SK-N-SH treated with all-trans-retinoic acid at 6 μM for 48 hours (cell line): ENCODE results near the gene DTHD1.

Source experiments
- ATAC-seq: fragments of 200-7000 bp; cut with Tn5 transposase; 3 replicates; pipeline ENCODE4 v1.9.1; 2020; ENCODE audit warnings: mild to moderate bottlenecking, moderate library complexity
- ARNTL ChIP-seq: fragments of 450-650 bp; formaldehyde crosslinking; IDR thresholded peaks from 2 replicates; pipeline ENCODE4 v1.5.0; 2020; ENCODE audit warnings: low read depth, mild to moderate bottlenecking, moderate library complexity, borderline replicate concordance
- BACH2 ChIP-seq: fragments of 250-450 bp; sonication (Bioruptor Pico); IDR thresholded peaks from 2 replicates; pipeline ENCODE4 v1.9.0; 2021; ENCODE audit warnings: mild to moderate bottlenecking, borderline replicate concordance
- CSDC2 ChIP-seq: fragments of 250-450 bp; sonication (Bioruptor Pico); IDR thresholded peaks from 2 replicates; pipeline ENCODE4 v1.5.0; 2020; ENCODE audit warnings: mild to moderate bottlenecking, moderate library complexity
- ESRRG ChIP-seq: fragments of 250-450 bp; sonication (Bioruptor Pico); IDR thresholded peaks from 2 replicates; pipeline ENCODE4 v1.6.1; 2021; ENCODE audit warnings: mild to moderate bottlenecking
- GLIS3 ChIP-seq: fragments of 250-450 bp; sonication (Bioruptor Pico); IDR thresholded peaks from 2 replicates; pipeline ENCODE4 v1.5.0; 2020; ENCODE audit warnings: mild to moderate bottlenecking, moderate library complexity
- ISL1 ChIP-seq: fragments of 250-450 bp; sonication (Bioruptor Pico); IDR thresholded peaks from 2 replicates; pipeline ENCODE4 v2.1.2; 2022; ENCODE audit warnings: mild to moderate bottlenecking, moderate library complexity
- OSR1 ChIP-seq: fragments of 250-450 bp; sonication (Bioruptor Pico); IDR thresholded peaks from 2 replicates; pipeline ENCODE4 v1.8.0; 2022; ENCODE audit warnings: moderate library complexity, mild to moderate bottlenecking, inconsistent platforms
- PATZ1 ChIP-seq: fragments of 250-450 bp; sonication (Bioruptor Pico); IDR thresholded peaks from 2 replicates; pipeline ENCODE4 v1.8.0; 2020; ENCODE audit warnings: mild to moderate bottlenecking, moderate library complexity, borderline replicate concordance
- PPARA ChIP-seq: fragments of 250-450 bp; sonication (Bioruptor Pico); IDR thresholded peaks from 2 replicates; pipeline ENCODE4 v1.5.0; 2020; ENCODE audit warnings: mild to moderate bottlenecking, borderline replicate concordance
- RARB ChIP-seq: fragments of 250-450 bp; sonication (Bioruptor Pico); IDR thresholded peaks from 2 replicates; pipeline ENCODE4 v1.8.0; 2021; ENCODE audit warnings: mild to moderate bottlenecking, moderate library complexity
- SNAI2 ChIP-seq: fragments of 250-450 bp; sonication (Bioruptor Pico); IDR thresholded peaks from 2 replicates; pipeline ENCODE4 v1.5.0; 2020; ENCODE audit warnings: mild to moderate bottlenecking, moderate library complexity
- TCF4 ChIP-seq: fragments of 250-450 bp; sonication (Bioruptor Pico); IDR thresholded peaks from 2 replicates; pipeline ENCODE4 v1.8.0; 2021; ENCODE audit warnings: mild to moderate bottlenecking, moderate library complexity, borderline replicate concordance
- TOX ChIP-seq: fragments of 250-450 bp; sonication (Bioruptor Pico); IDR thresholded peaks from 2 replicates; pipeline ENCODE4 v1.8.0; 2021; ENCODE audit warnings: mild to moderate bottlenecking, moderate library complexity, borderline replicate concordance
- TSHZ2 ChIP-seq: fragments of 250-450 bp; sonication (Bioruptor Pico); IDR thresholded peaks from 2 replicates; pipeline ENCODE4 v1.5.0; 2020; ENCODE audit warnings: mild to moderate bottlenecking, moderate library complexity
- ZC3H10 ChIP-seq: fragments of 250-450 bp; sonication (Bioruptor Pico); IDR thresholded peaks from 2 replicates; pipeline ENCODE4 v1.5.1; 2021; ENCODE audit warnings: mild to moderate bottlenecking, moderate library complexity
- ZFP3 ChIP-seq: fragments of 250-450 bp; sonication (Bioruptor Pico); IDR thresholded peaks from 2 replicates; pipeline ENCODE4 v1.5.0; 2020; ENCODE audit warnings: mild to moderate bottlenecking, moderate library complexity
- ZFP30 ChIP-seq: fragments of 450-650 bp; formaldehyde crosslinking; IDR thresholded peaks from 2 replicates; pipeline ENCODE4 v1.5.0; 2022; ENCODE audit warnings: mild to moderate bottlenecking, moderate library complexity
- ZNF565 ChIP-seq: fragments of 450-650 bp; formaldehyde crosslinking; conservative IDR thresholded peaks from 2 replicates; pipeline ENCODE4 v1.5.0; 2020; ENCODE audit warnings: low read depth, mild to moderate bottlenecking, moderate library complexity
- ZNF70 ChIP-seq: fragments of 450-650 bp; formaldehyde crosslinking; IDR thresholded peaks from 2 replicates; pipeline ENCODE4 v1.5.0; 2020; ENCODE audit warnings: mild to moderate bottlenecking, moderate library complexity
- ZNF8 ChIP-seq: fragments of 450-650 bp; formaldehyde crosslinking; IDR thresholded peaks from 2 replicates; pipeline ENCODE4 v1.5.0; 2020; ENCODE audit warnings: mild to moderate bottlenecking, moderate library complexity
- TF ChIP-seq, protein P1 (sequence below): fragments of 250-450 bp; sonication (Bioruptor Pico); IDR thresholded peaks from 2 replicates; pipeline ENCODE4 v1.5.1; 2021; ENCODE audit warnings: mild to moderate bottlenecking, moderate library complexity
- TF ChIP-seq, protein P2 (sequence below): fragments of 250-450 bp; sonication (Bioruptor Pico); IDR thresholded peaks from 2 replicates; pipeline ENCODE4 v1.8.0; 2021; ENCODE audit warnings: low read depth, mild to moderate bottlenecking, moderate library complexity, borderline replicate concordance
- TF ChIP-seq, protein P3 (sequence below): fragments of 250-450 bp; sonication (Bioruptor Pico); IDR thresholded peaks from 2 replicates; pipeline ENCODE4 v1.5.1; 2020; ENCODE audit warnings: low read depth, mild to moderate bottlenecking, moderate library complexity

DTHD1 gene

DNA sequence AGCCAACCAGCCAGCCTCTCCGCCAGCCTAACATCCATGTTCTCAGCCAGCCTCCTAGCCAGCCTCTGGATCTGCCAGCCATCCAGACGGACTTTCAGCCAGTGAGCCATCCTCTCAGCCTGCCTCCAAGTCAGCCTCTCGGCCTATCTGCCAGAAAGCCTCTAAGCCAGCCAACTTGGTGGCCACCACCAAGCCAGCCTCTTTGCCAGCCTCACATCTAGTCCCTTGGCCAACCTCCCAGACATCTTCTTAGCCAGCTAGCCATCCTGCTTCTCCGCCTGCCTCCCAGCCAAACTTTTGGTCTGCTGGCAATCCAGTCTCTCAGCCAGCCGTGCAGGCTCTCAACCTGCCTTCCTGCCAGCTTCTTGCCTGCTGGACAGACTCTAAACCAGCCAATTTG lies 20.7 kb upstream of the DTHD1 start (continued):
- TF ChIP-seq, protein P1, sequence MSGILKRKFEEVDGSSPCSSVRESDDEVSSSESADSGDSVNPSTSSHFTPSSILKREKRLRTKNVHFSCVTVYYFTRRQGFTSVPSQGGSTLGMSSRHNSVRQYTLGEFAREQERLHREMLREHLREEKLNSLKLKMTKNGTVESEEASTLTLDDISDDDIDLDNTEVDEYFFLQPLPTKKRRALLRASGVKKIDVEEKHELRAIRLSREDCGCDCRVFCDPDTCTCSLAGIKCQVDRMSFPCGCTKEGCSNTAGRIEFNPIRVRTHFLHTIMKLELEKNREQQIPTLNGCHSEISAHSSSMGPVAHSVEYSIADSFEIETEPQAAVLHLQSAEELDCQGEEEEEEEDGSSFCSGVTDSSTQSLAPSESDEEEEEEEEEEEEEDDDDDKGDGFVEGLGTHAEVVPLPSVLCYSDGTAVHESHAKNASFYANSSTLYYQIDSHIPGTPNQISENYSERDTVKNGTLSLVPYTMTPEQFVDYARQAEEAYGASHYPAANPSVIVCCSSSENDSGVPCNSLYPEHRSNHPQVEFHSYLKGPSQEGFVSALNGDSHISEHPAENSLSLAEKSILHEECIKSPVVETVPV (CRISPR knock-in tag): no peak
- TF ChIP-seq PPARA (CRISPR knock-in tag): no peak

- no peak for TF ChIP-seq ARNTL (CRISPR knock-in tag)
- no peak for TF ChIP-seq SNAI2 (CRISPR knock-in tag)
- TF ChIP-seq ISL1 (CRISPR knock-in tag): no peak
- no peak for TF ChIP-seq ZC3H10 (CRISPR knock-in tag)
- no peak for TF ChIP-seq ZNF565 (CRISPR knock-in tag)
- TF ChIP-seq, protein P2, sequence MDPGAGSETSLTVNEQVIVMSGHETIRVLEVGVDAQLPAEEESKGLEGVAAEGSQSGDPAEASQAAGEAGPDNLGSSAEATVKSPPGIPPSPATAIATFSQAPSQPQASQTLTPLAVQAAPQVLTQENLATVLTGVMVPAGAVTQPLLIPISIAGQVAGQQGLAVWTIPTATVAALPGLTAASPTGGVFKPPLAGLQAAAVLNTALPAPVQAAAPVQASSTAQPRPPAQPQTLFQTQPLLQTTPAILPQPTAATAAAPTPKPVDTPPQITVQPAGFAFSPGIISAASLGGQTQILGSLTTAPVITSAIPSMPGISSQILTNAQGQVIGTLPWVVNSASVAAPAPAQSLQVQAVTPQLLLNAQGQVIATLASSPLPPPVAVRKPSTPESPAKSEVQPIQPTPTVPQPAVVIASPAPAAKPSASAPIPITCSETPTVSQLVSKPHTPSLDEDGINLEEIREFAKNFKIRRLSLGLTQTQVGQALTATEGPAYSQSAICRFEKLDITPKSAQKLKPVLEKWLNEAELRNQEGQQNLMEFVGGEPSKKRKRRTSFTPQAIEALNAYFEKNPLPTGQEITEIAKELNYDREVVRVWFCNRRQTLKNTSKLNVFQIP (CRISPR knock-in tag): no peak
- no peak for TF ChIP-seq ZNF70 (CRISPR knock-in tag)
- TF ChIP-seq PATZ1 (CRISPR knock-in tag): no peak
- TF ChIP-seq RARB (CRISPR knock-in tag): no peak
- TF ChIP-seq ZNF8 (CRISPR knock-in tag): no peak
- TF ChIP-seq ESRRG (CRISPR knock-in tag): no peak
- TF ChIP-seq OSR1: no peak
- TF ChIP-seq, protein P3, sequence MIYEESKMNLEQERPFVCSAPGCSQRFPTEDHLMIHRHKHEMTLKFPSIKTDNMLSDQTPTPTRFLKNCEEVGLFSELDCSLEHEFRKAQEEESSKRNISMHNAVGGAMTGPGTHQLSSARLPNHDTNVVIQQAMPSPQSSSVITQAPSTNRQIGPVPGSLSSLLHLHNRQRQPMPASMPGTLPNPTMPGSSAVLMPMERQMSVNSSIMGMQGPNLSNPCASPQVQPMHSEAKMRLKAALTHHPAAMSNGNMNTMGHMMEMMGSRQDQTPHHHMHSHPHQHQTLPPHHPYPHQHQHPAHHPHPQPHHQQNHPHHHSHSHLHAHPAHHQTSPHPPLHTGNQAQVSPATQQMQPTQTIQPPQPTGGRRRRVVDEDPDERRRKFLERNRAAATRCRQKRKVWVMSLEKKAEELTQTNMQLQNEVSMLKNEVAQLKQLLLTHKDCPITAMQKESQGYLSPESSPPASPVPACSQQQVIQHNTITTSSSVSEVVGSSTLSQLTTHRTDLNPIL (CRISPR knock-in tag): no peak
- TF ChIP-seq ZFP3 (CRISPR knock-in tag): no peak
- TF ChIP-seq TOX (CRISPR knock-in tag): no peak
- no peak for TF ChIP-seq TSHZ2
- no peak for TF ChIP-seq CSDC2 (CRISPR knock-in tag)
- TF ChIP-seq ZFP30 (CRISPR knock-in tag): no peak
- no peak for TF ChIP-seq GLIS3 (CRISPR knock-in tag)
- ATAC-seq: no peak
These were observed 17.1 kb upstream of the DTHD1 start for GRCh38 chr4:36264207-36264826.

DNA sequence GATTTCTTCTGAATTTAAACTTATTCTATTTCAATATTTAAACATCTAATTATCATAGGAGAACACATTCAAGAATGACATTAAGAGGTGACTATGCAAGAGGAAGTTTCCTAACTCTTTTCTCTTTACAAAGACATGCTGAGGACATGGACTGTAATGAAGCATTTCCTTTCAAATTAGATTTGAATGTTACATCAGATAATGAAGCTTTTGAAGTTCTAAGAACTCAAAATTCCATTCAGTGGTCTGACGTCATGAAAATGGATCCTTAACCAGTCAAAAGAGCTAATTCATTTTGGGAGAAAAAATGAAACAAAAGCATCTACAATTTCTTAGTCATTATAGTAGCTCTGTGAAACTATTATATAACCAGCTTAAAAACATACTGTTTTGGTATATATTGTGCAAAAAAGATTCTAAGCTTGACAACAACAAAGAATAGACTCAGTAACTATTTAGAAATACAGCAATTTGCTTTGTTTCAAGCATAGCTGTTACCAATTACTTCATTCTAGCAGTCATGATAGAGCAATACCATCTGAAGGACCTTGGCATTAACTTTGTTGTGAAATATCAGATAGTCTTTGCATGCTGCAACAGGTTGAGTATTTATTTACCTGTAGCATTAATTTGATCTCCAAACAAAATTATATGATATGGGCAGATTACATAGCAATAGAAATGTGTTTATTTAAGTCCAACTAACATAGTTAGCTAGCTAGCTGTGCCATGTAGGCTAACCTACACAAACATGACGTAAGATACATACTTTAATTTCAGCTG lies 13.7 kb upstream of the DTHD1 start:
- ATAC-seq: no peak
- TF ChIP-seq, protein P2 (CRISPR knock-in tag): no peak
- no peak for TF ChIP-seq CSDC2 (CRISPR knock-in tag)
- no peak for TF ChIP-seq PPARA (CRISPR knock-in tag)
- no peak for TF ChIP-seq BACH2 (CRISPR knock-in tag)
- TF ChIP-seq TCF4 (CRISPR knock-in tag): no peak
- no peak for TF ChIP-seq ZNF70 (CRISPR knock-in tag)
